DND-41 (cell line): Measurements from ENCODE around the gene XRCC6.
"Not testable (repeated sequence)": the region's sequence is repeated elsewhere in the genome, so short reads cannot be mapped to it uniquely, and the experiment has no call there.

Experiments
- ATAC-seq: fragments of 200-7000 bp; cut with Tn5 transposase; 3 replicates; pipeline ENCODE4 v1.9.1; 2021; ENCODE audit warnings: low read depth; ENCODE audit not compliant: insufficient read depth
- DNase-seq: peaks from one replicate; pipeline ENCODE4 v3.0.0-alpha.2; 2020
- H2AFZ ChIP-seq: 2 replicates; pipeline ENCODE4 v1.6.0; 2012; ENCODE audit warnings: low read depth, low read length
- H3K27ac ChIP-seq: 2 replicates; pipeline ENCODE4 v1.5.1; 2012; ENCODE audit warnings: low read length, inconsistent platforms
- H3K27me3 ChIP-seq: fragments of 200-600 bp; sonication (generic); 2 replicates; pipeline ENCODE4 v1.6.0; 2012; ENCODE audit warnings: low read length, mild to moderate bottlenecking, inconsistent platforms; ENCODE audit not compliant: insufficient read depth, poor library complexity
- H3K36me3 ChIP-seq: 2 replicates; pipeline ENCODE4 v1.5.1; 2012; ENCODE audit warnings: low read length, inconsistent platforms; ENCODE audit not compliant: insufficient read depth
- H3K4me1 ChIP-seq: 2 replicates; pipeline ENCODE4 v1.5.1; 2012; ENCODE audit warnings: mild to moderate bottlenecking, low read length; ENCODE audit not compliant: insufficient read depth
- H3K4me2 ChIP-seq: 2 replicates; pipeline ENCODE4 v1.6.0; 2012; ENCODE audit warnings: mild to moderate bottlenecking, moderate library complexity, low read length, inconsistent platforms; ENCODE audit not compliant: insufficient read depth
- H3K4me3 ChIP-seq, 2 experiments: fragments of 200-600 bp in 1 of 2; shearing (Covaris generic) in 1 of 2; 2 replicates each; pipeline ENCODE4 v1.5.1; 2012 to 2016; ENCODE audit warnings: inconsistent platforms in 2 of 2, low read length in 2 of 2, mild to moderate bottlenecking in 2 of 2, low read depth in 1 of 2, moderate library complexity in 1 of 2
- H3K79me2 ChIP-seq: 2 replicates; pipeline ENCODE4 v1.6.0; 2012; ENCODE audit warnings: low read length, inconsistent platforms; ENCODE audit not compliant: insufficient read depth
- H3K9ac ChIP-seq: 2 replicates; pipeline ENCODE4 v1.6.0; 2012; ENCODE audit warnings: low read depth, mild to moderate bottlenecking, inconsistent platforms, low read length, moderate library complexity
- H3K9me3 ChIP-seq: 2 replicates; pipeline ENCODE4 v1.5.1; 2012; ENCODE audit warnings: low read length, moderate library complexity, mild to moderate bottlenecking, inconsistent platforms; ENCODE audit not compliant: insufficient read depth, severe bottlenecking
- H4K20me1 ChIP-seq: 2 replicates; pipeline ENCODE4 v1.6.0; 2012; ENCODE audit warnings: low read length; ENCODE audit not compliant: insufficient read depth
- CTCF ChIP-seq: IDR thresholded peaks from 2 replicates; pipeline ENCODE4 v1.5.1; 2012; ENCODE audit warnings: borderline replicate concordance, low read length, moderate library complexity, mild to moderate bottlenecking; ENCODE audit not compliant: poor library complexity, severe bottlenecking; ENCODE audit errors: extremely low read depth
- EZH2 ChIP-seq: IDR thresholded peaks from 3 replicates; pipeline ENCODE4 v1.6.1; 2012; ENCODE audit warnings: borderline replicate concordance, low read depth, mild to moderate bottlenecking, moderate library complexity, low read length, inconsistent platforms; ENCODE audit not compliant: severe bottlenecking

Gene XRCC6

GRCh38 chr22:41621099-41621910 is at the start of gene XRCC6:
Gene XRCC6, plus strand, starts transcription at chr22:41621295. Its CDS starts 710 bp downstream, at chr22:41622005.
- Histone ChIP-seq H3K4me2 (peak within 1 kb of the TSS; percentile 98), H4K20me1 (peaks cover 15% of the 10 kb centered on the region), H3K36me3 (peaks cover 37% of the 10 kb centered on the region), H3K9me3 (no peaks in the 10 kb centered on the region), H2AFZ (peak within 1 kb of the TSS; percentile 97), H3K79me2 (peaks cover 58% of the 10 kb centered on the region), H3K9ac (peak within 1 kb of the TSS; percentile 92), H3K27ac (peak within 1 kb of the TSS; percentile 98), H3K4me1 (peaks cover 34% of the 10 kb centered on the region), H3K4me3 (peak within 1 kb of the TSS; percentile 64 to 97), H3K27me3 (no peaks in the 10 kb centered on the region)
- ATAC-seq, result peak; percentile 89
- DNase-seq, result peak; percentile 100
- TF ChIP-seq CTCF (no peak), EZH2 (no peak)

- Histone ChIP-seq H3K27me3 (no peaks in the 10 kb centered on the region), H3K4me1 (no peaks in the 10 kb centered on the region), H3K4me3 (no peak overlapping the region), H3K4me2 (no peak overlapping the region), H3K36me3 (peaks cover 7% of the 10 kb centered on the region), H3K27ac (no peak overlapping the region), H3K9ac (no peak overlapping the region), H3K9me3 (no peaks in the 10 kb centered on the region), H2AFZ (no peak overlapping the region), H3K79me2 (no peaks in the 10 kb centered on the region), H4K20me1 (no peaks in the 10 kb centered on the region)
- TF ChIP-seq CTCF (no peak), EZH2 (no peak)
- DNase-seq (no peak), ATAC-seq (no peak)
These were observed 49.3 kb upstream of the XRCC6 start for GRCh38 chr22:41571786-41572185.

GRCh38 chr22:41572305-41572704 is 48.8 kb upstream of the XRCC6 start:
- not testable (repeated sequence) for H3K27ac ChIP-seq, H3K4me3 ChIP-seq, H3K4me2 ChIP-seq, H3K4me1 ChIP-seq, H3K27me3 ChIP-seq, H4K20me1 ChIP-seq, H2AFZ ChIP-seq, DNase-seq, H3K9me3 ChIP-seq, ATAC-seq, H3K79me2 ChIP-seq, H3K9ac ChIP-seq
- peaks cover 12% of the 10 kb centered on the region for H3K36me3 ChIP-seq

GRCh38 chr22:41573677-41574076 is 47.4 kb upstream of the XRCC6 start:
- no peak for TF ChIP-seq CTCF
- TF ChIP-seq EZH2, result no peak
- Histone ChIP-seq H3K9ac (no peak overlapping the region), H4K20me1 (no peaks in the 10 kb centered on the region), H3K4me3 (no peak overlapping the region), H2AFZ (no peak overlapping the region), H3K79me2 (no peaks in the 10 kb centered on the region), H3K4me2 (no peak overlapping the region), H3K4me1 (no peaks in the 10 kb centered on the region), H3K27me3 (no peaks in the 10 kb centered on the region), H3K27ac (no peak overlapping the region), H3K9me3 (no peaks in the 10 kb centered on the region), H3K36me3 (peaks cover 14% of the 10 kb centered on the region)
- no peak for DNase-seq
- ATAC-seq, result no peak
